ENCODE results near the gene DZIP3.

DZIP3 gene

GRCh38 chr3:108698461-108698860 is 108.9 kb downstream of the DZIP3 start:
- no peak overlapping the region for H3K27ac ChIP-seq
- TF ChIP-seq CTCF (conservative IDR thresholded peaks at IDR 0.05): no peak

DNA sequence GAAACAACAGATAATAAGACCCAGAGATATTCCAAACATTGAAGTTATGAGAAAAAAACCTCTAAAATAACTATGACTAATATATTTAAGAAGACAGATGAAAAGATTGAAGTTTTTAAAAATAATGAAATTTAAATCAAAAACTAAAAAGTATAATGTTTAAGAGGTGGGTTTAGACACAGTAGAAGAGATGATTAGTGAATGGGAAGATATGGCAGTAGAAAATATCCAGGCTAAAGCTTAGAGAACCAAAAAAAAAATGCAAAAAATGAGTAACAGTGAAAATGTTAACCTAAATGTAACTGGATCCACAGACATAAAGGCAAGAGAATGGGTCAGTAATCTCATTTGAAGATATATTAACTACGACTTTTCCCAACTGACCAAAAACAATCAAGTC is 115.5 kb downstream of the DZIP3 start:
- no peak for TF ChIP-seq CTCF (conservative IDR thresholded peaks at IDR 0.05)
- H3K27ac ChIP-seq: no peak overlapping the region

DNA sequence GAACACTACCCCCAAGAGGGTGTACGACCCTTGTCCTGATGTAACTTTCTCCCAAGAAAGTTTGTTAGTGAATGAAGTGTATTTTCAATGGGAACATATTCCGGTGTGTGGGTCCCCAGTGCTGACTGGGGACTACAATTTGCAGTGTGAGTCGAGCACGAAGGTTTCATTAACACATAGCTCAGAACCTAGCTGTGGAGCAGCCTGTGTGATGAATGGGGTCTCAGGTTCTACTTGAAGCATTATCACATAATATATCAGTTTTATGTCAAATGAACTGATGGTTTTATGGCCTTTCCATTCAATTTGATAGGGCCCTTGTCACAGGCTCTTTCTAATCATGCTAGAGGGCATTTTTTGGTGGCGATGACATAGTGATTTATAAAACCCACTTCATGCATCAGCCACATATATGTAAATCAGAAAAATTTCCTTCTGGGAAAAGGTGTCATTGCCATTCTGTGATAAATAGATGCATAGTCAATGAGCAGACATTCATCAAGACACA is 123.5 kb downstream of the DZIP3 start:
- TF ChIP-seq CTCF (conservative IDR thresholded peaks at IDR 0.05): no peak

GRCh38 chr3:108713816-108714215 is 124.3 kb downstream of the DZIP3 start:
- H3K27ac ChIP-seq: no peak overlapping the region
- TF ChIP-seq CTCF (conservative IDR thresholded peaks at IDR 0.05): no peak

More for the DNA sequence above, 123.5 kb downstream of the DZIP3 start:
- no peak overlapping the region for H3K27ac ChIP-seq

DNA sequence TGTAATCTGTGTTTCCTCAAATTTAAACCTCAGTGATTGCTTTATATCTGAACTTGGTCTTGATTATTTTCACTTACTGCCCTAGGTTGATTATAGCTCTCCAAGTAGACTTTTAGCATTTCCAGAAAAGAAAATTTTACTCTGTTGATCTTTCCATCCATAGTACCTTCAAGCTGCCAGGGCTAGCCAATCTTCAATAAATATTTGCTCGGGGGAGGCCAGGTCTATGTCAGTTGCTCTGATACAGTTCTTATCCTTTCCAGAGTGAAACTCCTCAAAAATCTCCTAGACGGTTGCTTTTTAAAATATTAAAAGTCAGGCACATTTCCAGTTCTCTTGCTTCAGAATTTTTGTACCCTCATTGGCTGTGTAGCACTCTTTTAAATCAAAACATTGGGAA is 128.9 kb downstream of the DZIP3 start:
- TF ChIP-seq CTCF (conservative IDR thresholded peaks at IDR 0.05): no peak
- H3K27ac ChIP-seq: no peak overlapping the region

DNA sequence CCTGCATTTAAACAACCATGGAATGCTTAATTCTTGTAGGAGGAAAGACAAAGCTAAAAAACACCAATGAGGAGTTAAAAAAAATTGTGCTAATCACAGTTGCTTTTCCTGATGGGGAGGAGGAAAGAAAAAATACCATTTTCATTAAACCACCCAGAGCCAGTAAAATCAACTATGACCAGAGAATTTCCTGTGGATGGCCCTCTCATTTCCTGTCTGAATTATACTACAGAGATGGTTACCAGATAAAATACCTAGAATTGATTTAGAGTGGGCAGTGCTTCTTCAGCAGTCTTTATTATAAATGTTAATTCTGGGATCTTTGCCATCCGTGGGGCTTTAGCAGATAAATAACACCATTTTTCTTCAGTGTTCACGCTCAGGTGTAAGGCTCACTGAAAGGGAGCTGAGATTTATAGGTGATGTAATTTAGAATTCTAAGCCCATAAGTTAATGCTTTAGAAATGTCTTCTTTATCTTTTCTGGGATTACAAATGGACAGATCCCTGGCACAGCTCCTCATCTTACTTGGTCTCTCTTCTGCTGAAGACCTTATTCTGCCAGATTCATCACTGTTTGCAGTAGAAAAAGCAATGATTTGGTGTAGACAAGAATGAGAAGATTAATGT is 129.8 kb downstream of the DZIP3 start:
- no peak overlapping the region for H3K27ac ChIP-seq
- TF ChIP-seq CTCF (conservative IDR thresholded peaks at IDR 0.05): no peak

DNA sequence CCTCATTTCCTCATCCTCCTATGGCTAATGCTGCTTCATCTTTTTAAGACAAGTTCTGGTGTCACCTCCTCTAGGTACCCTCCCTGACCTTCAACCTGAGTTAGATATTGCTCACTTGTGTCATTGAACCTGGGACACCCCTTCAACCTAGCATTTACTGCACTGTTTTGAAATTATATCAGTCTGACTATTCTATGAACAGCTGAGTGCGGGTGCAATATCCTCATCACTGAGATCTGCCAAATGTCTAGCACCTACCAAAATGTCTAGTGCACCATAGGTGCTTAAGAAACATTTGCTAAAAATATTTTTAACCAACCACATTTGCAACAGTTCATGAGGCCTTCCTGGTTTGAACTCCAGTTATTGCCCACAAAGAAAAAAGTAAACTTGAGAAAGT is 133.2 kb downstream of the DZIP3 start:
- no peak for TF ChIP-seq CTCF (conservative IDR thresholded peaks at IDR 0.05)
- H3K27ac ChIP-seq: no peak overlapping the region
